GM19397 (cell line): Measurements from ENCODE around the gene MOG.

ENCODE experiments used
- ATAC-seq: cut with Tn5 transposase; IDR thresholded peaks from one replicate; pipeline ENCODE4 v1.9.1; 2021; ENCODE audit warnings: mild to moderate bottlenecking, moderate library complexity; ENCODE audit not compliant: unreplicated experiment

Gene MOG

GRCh38 chr6:29674008-29674407 lies 17.1 kb downstream of the MOG start:
- ATAC-seq = no peak

GRCh38 chr6:29675561-29675960 lies 18.7 kb downstream of the MOG start:
- ATAC-seq = no peak

GRCh38 chr6:29676981-29677601 lies 20.2 kb downstream of the MOG start:
- ATAC-seq = no peak

- no peak for ATAC-seq
Measured at GRCh38 chr6:29678114-29678513, 21.2 kb downstream of the MOG start.

GRCh38 chr6:29679962-29680361 lies 23.1 kb downstream of the MOG start:
- no peak for ATAC-seq

- ATAC-seq = no peak
Measured at GRCh38 chr6:29680416-29680815, 23.5 kb downstream of the MOG start.

GRCh38 chr6:29680904-29681303 lies 24.0 kb downstream of the MOG start, which contains the start of gene ZFP57:
Gene ZFP57 (minus strand): TSS chr6:29681152. CDS start chr6:29677003, 4,149 bp downstream.
- no peak for ATAC-seq

- ATAC-seq = no peak
Measured at GRCh38 chr6:29681811-29682210, 24.9 kb downstream of the MOG start.

GRCh38 chr6:29685718-29686326 lies 28.9 kb downstream of the MOG start:
- no peak for ATAC-seq

GRCh38 chr6:29694637-29695036 lies 37.7 kb downstream of the MOG start:
- no peak for ATAC-seq

GRCh38 chr6:29696147-29697125 lies 39.5 kb downstream of the MOG start:
- ATAC-seq = no peak

GRCh38 chr6:29702519-29703103 lies 45.7 kb downstream of the MOG start:
- no peak for ATAC-seq

- ATAC-seq = no peak
Measured at GRCh38 chr6:29705389-29706231, 48.7 kb downstream of the MOG start.

- no peak for ATAC-seq
Measured at GRCh38 chr6:29708432-29709179, 51.7 kb downstream of the MOG start.

GRCh38 chr6:29709188-29709587 lies 52.3 kb downstream of the MOG start:
- ATAC-seq = no peak

- no peak for ATAC-seq
Measured at GRCh38 chr6:29710281-29710941, 53.5 kb downstream of the MOG start.

- ATAC-seq = no peak
Measured at GRCh38 chr6:29720863-29721262, 64.0 kb downstream of the MOG start.
